ENCODE data around the gene ANTXR2.

ANTXR2 gene

GRCh38 chr4:80065601-80066000, 7.4 kb downstream of the ANTXR2 start:
- DNase-seq = no peak

DNA sequence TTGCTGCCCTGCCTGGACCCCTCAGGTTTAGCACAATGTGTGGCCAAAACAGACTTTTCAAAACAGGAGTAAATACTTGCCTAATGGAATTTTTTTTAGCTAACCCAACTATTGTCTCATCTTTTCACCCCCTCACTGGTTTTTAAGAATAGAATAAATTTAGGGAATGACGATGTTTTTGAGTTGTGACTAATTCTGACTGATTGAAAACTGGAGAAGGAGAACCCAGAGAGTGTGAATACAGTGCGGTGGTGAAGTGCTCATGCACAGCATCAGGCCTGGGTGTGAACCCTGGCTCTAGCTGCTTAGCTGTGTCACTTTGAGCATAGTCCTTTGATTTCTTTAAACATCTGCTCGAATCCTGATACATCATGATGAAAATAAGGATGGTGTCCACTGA, 10.5 kb downstream of the ANTXR2 start:
- no peak for DNase-seq

- no peak for DNase-seq
Measured at GRCh38 chr4:80060804-80061203, 12.2 kb downstream of the ANTXR2 start.

- DNase-seq = no peak
Measured at GRCh38 chr4:80058740-80059139, 14.3 kb downstream of the ANTXR2 start.

DNA sequence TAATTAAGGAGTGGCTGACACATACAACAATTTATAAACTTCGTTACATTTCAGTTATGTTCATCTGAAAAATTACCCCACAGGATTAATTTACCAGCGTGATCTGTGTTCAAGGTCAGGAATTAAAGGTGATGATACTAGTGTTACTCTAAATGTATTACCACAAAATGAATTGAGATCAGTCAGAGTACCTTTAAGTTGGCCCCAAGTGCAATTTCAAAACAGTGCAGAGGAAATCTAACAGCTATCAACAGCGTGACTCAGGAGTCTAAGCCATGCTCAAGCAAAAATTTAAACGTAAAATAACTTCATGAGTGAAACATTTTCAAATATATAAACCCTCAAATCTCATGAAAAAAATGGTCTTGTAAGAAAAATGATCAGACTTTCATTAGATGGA, 18.7 kb downstream of the ANTXR2 start:
- DNase-seq = no peak

DNA sequence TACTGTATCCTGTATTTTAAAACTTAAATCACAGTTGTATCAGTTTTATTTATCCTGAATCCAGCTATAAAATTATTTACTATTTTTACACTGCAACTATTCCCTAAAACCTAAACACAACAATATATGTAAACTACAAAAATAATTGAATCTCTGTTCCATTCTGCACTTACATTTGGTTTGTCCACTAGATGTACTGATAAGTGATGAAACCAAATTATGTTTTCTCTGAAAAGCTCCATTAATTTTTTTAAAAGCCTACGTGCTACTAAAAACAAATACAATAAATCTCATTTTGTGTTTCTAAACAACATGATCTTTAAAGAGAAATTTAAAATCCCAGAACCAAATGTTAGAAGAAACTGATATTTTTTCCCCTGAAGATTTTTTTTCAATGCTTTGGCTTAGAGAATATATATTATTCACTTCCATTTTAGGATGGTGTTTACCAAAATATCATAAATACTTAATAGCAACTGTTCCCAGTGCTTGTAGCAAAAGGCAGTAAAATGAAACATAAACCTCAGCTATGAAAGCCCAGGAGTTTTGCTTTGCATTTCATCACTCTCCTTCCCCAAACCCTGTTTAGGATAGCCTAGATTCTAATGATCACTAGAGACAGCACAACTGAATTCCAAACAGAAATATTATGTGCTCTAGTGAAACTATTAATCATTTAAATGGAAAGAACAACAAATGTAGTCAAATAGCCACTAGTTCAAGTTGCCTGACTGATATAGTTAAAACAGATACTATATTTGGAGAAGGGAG, 19.7 kb downstream of the ANTXR2 start:
- DNase-seq = no peak

DNA sequence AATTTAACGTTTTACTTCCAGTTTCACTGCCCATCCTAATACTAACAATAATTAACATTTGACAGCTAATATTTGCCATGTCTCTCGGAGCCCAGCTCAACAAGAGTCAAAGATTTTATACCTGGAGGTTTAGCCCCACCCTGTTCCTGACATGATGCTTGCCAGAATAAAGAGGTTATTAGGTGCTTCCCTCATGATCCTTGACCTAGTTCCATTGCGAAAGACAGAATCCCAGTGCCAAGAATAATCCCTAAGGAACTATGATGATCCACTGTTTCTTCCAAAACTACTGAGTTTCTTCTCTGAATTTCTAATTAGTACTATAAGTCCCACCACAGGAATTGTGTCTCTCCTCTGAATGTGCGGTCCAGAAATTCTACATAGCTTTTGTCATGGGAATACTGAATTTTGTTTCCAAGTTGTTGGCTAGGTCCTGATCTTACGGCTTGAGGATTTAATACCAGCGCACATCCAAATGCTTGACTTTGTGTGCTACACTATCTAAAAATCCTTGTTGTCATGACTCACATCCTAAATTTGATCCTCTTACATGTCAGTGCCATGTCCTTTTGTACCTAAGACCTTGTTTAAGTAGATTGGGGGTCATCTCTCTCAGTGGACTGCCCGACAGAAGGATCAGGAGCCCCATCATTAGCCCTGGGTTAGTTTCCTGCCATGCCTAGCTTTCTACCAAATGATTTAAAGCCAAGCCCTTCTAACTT, 23.1 kb downstream of the ANTXR2 start:
- no peak for DNase-seq

DNA sequence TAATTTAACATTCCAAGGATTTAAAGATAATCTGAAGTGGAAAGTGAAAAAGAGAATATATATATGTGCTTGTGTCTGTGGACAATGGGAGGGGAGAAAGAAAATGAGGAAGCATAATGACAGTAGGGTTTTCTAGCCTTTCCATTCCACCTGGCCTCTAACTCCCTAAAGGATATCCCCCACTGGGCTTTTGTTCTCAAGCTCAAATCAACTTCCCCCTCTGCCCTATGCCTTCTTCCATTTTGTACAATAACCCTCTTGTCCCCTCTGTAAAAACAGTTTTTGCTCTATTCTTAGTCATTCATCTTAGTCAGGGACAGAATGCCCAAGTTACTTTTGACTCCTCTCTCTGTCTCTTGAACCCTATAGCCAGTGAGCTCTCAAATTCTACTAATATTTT, 23.6 kb downstream of the ANTXR2 start:
- no peak for DNase-seq

DNA sequence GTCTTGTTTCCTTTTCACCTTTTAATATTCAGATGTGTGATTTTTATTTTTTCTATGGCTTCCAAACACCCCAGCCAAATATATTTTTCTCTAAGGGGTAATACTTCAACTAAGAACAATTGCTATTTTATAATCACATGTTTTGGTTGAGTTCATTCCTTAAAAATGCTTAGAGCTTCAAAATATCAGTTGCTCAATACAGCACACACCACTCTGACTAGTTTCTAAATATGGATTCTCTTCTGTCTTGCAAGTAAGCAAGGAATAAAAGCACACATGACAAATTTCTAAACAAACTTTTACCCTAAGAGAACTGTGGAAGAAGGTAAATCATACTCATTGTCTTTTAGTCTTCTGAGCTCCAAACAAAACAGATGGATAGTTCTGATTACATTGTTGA, 27.2 kb downstream of the ANTXR2 start:
- no peak for DNase-seq

DNA sequence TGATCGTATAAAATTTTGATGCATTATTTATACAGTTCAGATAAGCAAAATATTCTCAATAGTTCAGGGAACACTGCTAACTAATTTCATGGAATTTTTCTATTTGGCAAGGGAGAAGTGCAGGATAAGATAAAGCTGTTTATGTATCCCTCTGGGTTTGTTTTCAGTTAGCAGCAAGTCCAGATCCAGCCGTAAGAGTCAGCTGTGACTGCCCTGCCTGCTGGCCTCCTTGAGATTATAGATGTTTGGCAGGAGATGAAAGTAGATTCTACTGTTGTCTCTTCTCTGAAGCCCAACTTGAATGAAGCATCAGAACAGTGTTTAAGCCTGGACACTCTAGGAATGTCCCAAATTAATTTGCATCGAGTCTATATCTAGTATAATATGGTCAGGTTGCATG, 29.5 kb downstream of the ANTXR2 start:
- no peak for DNase-seq

DNA sequence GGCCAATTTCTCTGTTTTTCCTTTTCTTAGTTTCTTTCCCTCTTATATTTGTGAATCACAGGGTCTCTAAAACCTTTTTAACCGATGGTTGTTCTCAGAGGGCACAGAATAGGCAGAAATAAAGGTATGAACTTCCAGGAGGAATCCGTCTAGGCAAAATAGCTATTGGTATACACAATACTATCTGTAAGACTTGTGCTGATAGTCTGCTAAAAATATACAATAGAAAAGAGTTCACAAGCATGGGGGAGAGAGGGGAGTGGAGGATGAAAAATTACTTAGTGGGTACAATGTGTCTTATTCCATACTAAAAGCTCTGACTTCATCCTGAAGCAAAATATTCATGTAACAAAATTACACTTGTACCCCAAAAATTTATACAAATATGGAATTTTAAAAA, 30.2 kb downstream of the ANTXR2 start:
- no peak for DNase-seq

DNA sequence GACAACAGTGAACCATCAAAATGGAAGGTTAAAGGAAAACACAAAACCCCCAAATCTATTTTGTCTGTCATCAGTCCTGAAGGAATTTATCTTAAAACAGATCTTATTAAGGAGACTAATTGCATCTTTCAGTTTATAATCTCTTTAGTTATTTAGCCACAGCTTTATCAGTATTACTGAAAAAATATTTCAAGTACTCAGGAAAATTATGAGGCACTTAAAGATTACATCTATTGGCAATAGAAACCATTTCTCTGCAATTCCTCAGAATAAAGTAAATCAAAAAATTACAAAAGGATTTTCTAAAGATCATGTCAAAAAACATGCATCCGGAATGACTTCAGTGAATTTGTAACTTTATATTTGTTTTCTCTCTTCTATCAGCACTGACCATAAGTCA, 35.2 kb downstream of the ANTXR2 start:
- no peak for DNase-seq

DNA sequence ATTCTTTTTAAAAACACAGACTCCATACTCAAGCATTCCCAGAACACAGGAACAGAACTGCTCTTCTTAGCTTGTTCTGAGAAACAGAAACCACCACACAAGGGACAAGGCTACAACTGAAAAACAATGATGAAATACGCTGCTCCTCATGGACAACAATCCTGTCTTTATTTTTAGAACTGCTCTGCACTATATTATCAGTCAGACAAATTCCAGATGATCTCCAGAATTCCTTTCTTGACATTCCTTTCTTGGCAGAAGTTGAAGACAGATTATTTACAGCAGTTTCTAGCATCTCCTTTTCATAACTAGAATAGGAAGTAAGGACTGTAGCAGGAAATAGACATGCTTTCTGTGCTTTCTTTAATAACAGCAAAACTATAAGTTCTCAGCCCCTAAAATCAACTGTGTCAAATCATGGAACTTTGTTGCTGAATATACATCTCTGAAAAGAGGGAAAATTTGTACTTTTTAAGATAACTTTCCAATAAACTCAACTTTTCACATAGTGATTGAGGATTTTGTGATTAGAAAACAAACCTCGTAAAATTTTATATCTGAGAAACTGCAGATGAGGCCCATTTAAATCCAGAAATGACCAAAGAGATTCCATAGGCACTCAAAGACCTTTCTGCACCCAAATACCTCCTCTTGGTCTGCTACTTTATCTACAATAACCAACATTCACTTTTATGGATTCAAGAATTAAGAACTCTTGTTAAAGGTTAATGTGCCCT, 35.9 kb downstream of the ANTXR2 start:
- DNase-seq = no peak

- no peak for DNase-seq
Measured at GRCh38 chr4:80036306-80036705, 36.7 kb downstream of the ANTXR2 start.

DNA sequence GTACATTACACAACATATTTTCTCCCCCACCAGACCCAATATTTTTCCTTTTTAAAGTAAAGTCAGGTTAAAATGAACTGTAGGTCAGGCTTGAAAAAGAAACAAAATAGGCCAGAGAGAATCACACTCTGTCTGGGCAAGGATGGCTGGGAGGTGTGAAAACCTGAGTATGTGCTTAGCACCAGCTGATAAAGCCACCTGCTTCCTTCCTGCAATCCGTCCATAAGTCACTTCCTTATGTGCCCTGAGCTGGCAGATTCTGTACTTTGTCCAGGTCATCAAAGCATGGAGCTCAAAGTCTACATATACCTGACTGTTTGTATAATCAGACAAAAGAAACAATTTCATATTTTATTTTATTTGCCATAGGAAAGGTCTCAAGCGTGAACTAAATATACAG, 37.7 kb downstream of the ANTXR2 start:
- no peak for DNase-seq

- no peak for DNase-seq
Measured at GRCh38 chr4:80033581-80033980, 39.4 kb downstream of the ANTXR2 start.

GRCh38 chr4:80029364-80029763, 43.7 kb downstream of the ANTXR2 start:
- no peak for DNase-seq

GRCh38 chr4:80027611-80028010, 45.4 kb downstream of the ANTXR2 start:
- DNase-seq = no peak

GRCh38 chr4:80026100-80026499, 46.9 kb downstream of the ANTXR2 start:
- DNase-seq = no peak

GRCh38 chr4:80024335-80024734, 48.7 kb downstream of the ANTXR2 start:
- DNase-seq = no peak

DNA sequence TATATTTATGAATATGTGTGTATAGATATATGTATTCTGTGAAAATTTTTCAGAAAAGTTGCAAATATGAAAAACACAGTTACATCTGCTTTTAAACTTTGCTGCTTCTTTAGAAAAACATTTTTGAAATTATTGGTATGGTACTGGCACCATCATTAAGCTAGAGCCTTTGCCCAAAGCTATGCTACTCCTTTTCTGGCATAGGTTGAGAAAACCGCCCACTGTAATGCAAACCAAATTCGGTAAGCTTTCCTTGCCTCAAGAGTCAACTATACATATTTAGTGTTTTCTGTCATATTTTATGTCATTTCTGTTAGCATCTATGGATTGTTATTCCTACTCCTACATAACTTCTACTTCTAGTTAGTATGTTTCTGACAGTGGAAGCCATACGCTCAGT, 50.7 kb downstream of the ANTXR2 start:
- DNase-seq = no peak

- DNase-seq = no peak
Measured at GRCh38 chr4:80017125-80017854, 55.7 kb downstream of the ANTXR2 start.

GRCh38 chr4:80016506-80016905, 56.5 kb downstream of the ANTXR2 start:
- no peak for DNase-seq
